Measurements from ENCODE around the gene USP48.

Gene USP48

DNA sequence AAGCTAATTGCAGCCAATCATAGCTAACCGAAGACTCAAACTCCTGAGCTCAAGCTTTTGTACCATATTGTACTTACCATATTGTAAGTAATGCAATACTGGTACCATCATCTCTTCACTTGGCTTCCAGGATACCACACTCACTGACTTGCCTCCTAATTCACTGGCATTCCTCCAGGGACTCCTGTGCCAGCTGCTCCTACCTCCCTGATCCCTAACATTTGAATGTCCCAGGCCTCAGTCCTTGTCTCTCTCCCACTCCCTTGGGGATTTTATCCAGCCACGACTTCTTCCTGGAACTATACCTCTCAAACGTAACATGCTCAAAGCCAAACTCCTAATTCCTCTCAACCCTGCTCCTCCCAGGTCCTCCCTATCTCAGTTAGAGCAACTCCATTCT is 33.8 kb downstream of the USP48 start:
- DNase-seq (ENCODE audit: low read depth) = no peak

DNA sequence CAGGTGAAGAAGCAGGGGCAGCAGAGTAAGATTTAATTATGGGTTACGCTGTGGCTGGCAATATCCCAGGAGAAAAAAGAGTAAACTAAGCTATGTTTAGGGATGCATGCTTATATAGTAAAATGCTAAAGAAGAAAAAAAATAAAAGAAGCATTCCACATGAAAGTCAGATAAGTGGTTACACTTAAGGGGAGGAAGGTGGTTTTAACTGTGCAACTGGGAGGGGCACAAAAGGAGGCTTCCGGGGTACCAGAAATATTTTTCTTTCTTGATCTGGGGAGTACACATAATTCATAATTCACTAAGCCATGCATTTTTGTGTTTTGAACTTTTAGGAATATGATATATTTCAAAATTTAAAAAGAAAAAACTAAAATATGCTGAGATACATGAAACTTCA is 39.5 kb downstream of the USP48 start:
- no peak for DNase-seq (ENCODE audit: low read depth)

DNA sequence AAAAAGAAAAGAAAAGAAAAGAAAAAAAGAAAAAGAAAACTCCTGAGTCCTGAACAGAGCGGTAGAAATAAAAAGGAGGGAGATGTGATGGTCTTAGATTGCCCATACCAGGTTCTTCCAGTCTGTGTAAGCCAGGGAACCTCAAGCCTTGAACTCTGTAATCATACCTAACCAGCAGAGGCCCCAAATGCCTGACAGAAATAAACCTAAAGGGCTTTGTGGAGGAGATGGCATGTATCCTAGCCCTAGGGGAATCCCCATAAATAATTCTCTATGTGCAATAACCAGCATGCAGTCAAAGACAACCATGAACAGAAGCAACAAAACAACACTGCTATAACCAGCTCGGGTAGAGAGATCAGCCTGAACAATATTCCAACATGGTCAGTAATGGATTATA is 40.4 kb downstream of the USP48 start:
- DNase-seq (ENCODE audit: low read depth) = no peak

DNA sequence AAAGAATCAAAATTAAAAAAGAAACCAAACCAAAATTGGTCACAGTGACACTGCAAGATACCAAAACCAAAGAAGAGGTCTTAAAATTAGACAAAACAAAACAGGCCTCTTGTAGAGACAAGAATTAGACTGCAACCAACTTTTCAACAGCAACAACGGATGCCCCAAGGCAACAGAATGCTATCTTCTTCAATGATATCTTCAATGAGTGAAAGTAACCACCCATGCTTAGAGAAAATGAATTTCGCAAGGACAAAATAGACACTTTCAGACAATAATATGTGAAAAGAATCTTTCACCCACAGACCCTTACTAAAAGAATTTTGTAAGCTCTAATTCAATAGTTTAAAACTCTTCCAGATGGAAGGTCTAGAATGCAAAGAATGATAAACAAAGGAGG is 41.7 kb downstream of the USP48 start:
- DNase-seq (ENCODE audit: low read depth) = no peak

DNA sequence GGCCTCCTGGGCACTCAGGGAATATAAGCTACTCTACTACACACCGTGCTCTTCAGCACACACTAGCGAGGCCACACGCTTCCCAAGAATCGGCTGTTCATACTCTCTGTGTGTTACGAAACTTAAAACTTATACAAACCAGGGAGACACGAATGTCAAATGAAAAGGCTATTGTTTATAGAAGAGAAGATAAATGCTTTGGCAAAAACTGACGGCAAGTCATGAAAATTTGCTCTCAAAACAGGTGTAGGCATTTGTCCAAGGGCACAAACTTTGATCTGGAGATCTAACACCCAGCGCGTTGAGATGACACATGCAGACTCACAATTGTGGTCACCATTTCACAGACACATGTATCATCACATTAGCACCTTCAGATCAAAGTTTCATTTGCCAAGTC is 46.1 kb downstream of the USP48 start:
- no peak for DNase-seq (ENCODE audit: low read depth)

DNA sequence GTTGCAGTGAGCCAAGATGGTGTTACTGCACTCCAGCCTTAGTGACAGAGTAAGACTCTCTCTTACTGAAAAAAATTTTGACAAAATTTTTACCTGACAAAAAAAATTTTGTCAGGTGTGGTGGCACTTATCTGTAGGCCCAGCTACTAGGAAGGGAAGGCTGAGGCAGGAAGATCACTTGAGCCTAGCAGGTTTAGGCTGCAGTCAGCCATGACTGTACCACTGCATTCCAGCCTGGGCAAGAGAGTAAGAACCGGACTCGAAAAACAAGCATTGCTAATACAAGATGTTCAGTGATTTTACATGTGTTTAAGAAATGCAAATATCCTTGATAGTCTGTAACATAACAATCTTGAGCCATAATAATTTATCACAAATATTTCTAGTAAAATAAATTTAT is 46.9 kb downstream of the USP48 start:
- no peak for DNase-seq (ENCODE audit: low read depth)

DNA sequence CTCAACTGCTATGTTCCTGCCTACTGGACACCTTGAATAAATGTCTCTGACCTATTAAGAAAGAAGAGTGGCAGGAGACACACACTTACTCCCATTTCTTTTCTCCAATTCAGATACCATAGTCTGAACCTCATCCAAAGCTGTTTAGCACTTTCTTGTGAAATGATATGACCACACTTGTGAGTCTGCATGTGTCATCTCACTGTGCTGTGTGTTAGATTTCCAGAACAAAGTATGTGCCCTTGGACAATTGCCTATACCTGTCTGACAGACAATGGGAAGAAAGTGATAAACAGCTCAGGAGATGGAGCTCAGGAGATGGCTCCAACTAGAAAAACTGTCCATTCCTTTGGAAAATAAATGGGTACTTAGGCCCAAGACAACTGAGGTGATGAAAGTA is 48.4 kb downstream of the USP48 start:
- DNase-seq (ENCODE audit: low read depth) = no peak

DNA sequence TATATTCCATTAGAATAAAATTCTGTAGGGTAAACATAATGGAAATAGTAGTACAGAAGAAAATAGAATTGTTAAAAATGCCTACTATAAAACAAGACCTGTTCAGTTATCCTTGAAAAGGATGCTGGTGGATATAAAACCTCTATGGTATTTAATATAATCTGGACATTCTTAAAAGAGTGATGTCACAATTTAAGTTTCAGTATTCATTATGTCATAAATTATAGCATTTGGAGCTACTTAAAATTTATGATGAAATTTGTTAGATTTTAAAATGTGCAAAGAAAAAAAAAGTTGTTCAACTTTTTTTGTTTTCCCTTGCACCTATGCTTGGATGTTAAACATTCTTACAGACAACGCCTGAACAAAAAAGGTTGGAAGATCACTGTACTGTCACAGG is 50.3 kb downstream of the USP48 start:
- no peak for DNase-seq (ENCODE audit: low read depth)

DNA sequence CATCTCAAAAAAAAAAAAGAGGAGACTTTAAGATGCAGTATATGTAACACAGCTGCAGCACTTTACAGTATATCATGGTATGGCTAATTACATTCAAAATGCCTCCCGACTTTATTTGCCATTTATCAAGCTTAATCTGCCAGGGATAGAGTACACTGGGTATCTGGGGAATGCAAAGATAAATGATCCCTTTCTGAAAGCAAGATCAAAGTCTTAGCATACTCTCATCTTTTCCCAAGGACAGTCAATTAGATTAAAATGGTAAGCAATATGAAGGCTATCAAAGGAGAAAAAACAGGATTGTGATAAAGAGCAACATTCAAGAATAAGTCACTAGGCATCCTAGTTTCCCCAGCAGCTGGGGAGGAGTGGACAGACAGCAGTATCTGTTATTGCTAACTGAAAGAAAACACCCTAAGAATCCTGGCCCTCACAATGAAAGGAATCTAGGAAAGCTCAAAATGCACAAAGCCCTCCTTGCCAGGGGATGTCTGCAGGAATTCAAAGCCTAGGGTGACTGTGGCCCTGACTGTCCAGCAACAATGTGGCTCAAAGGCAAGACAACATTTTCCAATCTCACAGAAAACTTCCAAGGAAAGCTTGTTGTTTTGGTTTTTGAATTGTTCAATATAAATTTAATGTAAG is 57.1 kb downstream of the USP48 start:
- DNase-seq (ENCODE audit: low read depth) = no peak

DNA sequence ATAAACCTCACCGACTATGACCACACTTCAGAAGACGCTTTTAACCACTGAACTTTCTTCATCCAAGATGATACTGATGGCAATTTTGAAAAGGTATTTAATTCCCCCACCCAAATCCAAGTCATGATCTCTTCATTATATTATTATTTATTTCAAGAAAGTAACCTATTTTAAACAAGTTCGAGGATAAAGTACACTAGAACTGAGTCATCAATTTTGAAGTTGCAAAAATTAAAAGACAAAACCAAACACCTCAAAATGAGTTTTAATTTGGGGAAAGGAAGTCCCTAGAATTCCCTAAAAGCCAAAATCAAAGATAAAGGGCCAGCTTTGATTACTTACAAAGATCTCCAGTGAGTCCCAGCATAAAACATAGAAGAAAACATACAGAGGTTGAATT is 58.4 kb downstream of the USP48 start:
- DNase-seq (ENCODE audit: low read depth) = no peak

DNA sequence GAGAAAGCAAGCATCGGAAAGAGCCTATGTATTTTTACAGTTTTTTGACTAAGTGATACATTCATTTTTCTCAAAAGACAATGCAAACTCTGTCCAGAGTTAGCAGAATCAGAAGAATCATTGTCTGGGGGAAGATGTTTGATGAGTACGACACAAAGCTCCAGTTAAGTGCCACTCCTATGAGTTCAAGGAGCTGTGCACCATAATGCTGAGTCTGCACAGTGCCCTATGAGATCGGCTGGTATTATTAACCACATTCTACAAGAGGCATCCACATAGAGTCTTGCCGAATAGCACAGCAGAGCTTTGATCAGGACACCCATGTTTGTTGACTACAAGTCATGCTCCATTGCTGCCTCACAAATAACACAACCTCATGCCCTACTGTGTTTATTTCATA is 58.9 kb downstream of the USP48 start:
- DNase-seq (ENCODE audit: low read depth) = no peak

DNA sequence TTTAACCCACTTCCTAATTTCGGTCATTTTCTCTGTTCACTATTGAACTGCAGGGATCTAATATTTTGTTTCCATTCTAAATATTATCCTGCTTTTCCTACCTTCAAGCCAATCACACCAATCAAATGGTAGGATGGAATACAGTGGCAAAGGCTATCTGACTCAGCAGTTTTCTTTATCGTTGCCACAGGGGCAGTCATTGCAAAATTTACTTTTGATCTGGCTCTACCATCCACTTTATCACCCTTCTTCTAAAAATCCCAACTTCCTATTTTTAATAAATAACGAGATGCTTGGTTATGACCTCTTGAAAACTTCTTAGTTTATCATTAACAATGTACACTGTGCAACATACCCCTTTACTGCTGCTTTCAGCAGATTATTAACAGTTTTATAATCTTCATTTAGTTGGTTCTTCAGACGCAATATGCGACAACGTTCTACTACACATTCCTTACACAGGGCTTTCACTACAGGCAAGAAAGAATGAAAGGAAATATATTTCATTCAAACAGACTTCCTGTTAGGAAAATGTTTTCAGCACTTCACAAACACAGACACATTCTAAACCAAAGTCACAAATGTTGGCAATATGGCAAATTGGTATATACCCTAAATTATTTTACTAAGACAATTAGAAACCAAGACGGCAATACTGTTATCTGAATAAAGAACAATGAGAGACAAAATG is 61.5 kb downstream of the USP48 start:
- DNase-seq (ENCODE audit: low read depth) = no peak

DNA sequence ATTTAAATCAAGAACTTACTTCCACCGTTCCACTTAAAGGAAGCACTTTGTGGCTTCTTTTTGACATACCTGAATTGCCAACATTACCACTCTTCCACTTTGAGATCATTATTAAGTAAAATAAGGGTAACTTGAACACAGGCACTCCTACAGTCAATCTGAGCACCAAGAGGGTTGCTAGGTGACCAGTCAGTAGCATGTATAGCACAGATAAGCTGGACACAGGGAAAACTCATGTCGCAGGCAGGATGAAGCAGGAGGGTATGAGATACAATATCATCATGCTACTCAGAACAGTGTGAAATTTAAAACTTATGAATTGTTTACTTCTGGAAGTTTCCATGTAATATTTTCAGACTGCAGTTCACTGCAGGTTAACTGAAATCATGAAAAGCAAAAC is 66.8 kb downstream of the USP48 start:
- no peak for DNase-seq (ENCODE audit: low read depth)

DNA sequence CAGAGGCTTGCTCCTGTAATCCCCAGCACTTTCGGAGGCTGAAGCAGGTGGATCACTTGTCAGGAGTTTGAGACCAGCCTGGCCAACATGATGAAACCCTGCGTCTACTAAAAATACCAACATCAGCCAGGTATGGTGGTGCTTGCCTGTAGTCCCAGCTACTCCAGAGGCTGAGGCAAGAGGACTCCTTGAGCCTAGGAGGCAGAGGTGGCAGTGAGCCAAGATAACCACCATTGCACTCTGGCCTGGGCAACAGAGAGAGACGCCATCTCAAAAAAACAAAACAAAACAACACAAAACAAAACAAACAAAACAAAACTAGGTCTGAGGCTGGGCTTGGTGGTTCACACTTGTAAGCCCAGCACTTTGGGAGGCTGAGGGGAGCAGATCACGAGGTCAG is 75.1 kb downstream of the USP48 start:
- no peak for DNase-seq (ENCODE audit: low read depth)

DNA sequence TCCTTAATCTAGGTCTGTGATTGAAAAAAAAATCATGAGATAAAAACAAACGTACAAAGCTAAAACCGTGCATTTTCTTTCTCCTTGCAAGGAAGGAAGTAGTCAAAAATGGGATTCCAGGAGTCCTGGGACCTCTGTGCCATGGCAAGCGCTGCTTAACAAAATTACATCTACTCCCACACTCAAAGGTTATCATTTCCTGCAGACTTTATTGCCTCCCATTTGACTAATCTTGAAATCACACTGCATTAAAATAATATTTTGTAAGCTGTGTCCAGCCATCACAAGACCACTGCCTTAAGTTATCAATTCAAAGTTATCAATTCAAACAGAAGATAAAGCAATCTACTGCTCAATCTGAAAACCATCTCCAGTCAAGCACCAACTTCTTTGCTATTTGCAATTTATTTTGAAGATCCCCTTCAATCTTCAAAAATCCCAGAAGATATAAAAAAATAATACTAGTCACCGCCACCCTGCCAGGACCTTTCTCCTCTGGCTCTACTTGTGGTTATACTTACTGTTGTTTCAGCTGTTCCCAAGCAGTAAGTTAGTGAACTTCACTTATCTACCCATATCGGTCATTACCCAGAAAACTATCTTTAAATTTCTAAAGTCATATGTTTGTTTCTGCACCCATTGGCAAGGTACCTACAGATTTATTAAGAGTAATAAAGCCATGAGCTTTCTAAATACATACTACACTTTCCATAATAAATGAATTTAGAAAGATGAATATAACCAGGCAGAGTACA is 75.7 kb downstream of the USP48 start:
- DNase-seq (ENCODE audit: low read depth) = no peak

DNA sequence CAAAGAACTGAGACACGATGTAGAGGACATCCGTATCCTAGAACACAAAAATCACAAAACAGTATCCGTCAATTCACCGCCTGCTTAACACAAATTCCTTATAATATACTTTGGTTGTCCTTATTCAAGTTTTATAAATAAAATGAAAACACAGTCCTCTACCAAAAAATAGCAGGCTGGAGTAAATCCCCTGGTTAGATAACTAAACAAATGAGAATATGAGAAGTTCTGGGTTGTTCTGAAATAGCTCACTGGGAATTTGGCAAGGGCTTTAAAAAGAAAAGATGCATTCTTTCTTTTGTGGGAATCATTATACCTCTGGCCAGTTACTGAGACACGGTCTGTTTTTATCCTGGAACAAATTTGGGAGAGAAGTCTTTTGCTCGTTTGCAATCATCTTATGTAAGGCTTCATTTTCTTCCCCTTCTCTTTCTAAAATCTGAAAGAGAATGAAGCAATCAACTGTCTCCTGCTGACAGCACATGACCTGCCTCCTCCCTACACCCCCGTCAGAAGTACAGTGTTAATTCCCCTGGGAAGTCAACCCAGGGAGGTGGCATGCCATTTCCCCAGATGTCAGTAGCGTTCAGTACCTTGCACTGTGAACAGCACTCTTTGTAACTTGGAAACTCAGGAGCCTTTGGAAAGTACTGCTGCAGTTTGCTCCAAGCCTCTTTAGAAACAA is 76.7 kb downstream of the USP48 start:
- no peak for DNase-seq (ENCODE audit: low read depth)

DNA sequence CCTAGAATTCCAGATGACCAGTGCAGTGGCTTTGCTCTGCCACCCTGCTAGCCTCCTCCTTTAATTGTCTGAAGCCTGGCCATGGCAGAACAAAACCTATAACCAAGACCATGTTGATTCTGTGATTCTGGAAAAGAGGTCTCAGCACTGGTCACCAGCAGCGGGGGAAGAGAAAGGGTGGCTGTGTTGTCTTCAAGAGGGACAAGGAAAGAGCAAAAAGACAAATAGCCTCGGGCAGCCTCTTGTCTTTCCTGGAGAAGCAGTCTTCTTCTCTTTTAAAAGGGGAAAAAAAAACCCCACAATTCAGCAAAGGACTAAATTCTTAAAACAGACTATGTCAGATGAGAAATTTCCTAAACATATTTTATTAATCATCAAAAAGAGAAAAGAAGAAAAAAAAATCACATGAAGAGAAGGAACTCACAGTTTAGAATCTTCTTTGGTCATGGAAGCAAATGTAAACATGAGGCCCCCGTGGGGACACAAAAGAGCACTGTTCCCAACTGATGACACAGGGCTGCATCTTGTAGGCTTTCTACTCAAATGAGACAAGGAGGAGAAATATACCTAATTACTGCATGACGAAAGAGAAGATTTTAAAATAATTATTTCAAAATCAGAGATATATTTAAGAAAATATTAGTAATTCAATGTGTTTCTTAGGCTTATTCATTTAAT is 77.5 kb downstream of the USP48 start:
- DNase-seq (ENCODE audit: low read depth) = no peak

DNA sequence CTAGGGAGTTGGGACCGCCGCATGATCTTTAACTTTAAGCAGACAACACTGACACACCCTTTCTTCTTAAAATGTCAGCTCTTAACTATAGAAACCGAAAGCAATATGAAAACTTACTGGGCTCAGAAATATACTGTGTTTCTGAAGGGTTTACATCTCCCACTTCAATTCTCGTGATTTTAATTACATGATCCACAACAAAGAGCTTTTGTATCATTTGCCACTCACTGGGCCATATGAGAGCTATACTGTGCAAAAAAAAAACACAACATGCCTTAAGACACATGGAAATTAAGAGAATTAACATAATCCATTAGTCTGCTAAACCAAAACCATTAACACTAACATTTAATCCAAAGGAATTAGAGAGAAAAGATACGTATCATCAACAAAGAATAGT is 78.8 kb downstream of the USP48 start:
- DNase-seq (ENCODE audit: low read depth) = no peak

DNA sequence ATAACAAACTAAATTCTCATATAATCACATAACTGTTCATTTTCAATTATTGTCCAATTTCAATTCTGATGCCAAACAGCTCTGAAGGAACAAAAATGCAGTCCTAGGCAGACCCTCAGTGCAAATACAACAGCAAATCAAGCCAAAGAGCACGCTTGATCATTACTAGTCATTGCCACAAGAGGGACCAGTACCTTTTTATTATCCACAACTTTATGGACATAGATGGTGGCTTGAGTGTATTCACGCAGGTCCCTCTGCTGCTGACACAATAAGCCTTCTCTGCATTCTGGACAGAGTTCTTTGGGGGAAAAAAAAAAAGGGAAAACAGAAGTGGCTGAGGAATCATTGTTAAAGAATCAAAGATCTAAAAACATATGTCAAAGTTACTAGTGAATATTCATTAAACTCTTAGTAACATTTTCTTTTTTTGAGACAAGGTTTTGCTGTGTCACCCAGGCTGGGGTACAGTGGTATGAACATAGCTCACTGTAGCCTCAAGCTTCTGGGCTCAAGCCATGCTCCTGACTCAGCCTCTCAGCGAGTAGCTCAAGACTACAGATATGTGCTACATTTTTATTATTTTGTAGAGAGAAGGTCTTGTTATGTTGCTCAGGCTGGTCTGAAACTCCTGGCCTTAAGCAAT is 79.5 kb downstream of the USP48 start:
- no peak for DNase-seq (ENCODE audit: low read depth)

DNA sequence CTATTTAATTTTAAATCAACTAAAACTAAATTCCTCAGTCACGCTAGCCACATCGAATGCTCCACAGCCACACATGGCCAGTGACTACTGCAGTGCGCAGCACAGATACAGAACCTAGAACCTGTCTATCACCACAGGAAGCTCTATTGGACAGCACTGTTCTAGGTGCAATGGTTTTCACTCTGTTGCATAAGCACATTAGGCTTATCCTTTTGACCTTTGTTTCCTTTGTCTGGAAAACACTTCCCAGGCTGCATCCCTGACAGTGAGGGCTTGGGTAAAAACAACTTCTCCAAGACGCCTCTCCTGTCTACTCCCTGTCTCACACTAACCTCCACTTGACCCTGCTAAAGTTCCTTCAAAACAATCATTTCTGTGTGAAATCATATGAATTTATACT is 80.2 kb downstream of the USP48 start:
- DNase-seq (ENCODE audit: low read depth) = no peak

DNA sequence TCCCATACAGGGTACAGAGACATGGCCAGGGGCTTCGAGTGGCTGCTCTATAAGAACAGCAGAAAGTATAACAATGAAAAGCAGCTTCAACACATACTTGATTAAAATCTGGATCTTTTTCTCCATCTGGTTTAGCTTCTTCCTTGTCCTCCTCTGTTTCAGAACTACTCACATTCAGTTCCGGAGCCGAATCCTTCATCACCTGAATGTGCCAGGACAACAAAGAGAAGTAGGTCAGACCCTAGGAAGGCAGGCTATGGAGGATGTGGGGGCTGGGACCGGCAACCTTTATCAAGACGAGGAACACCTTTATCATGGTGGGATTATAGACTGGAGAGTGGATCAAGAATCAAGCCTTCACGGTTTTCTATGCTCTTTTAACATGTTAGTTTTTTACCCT is 81.5 kb downstream of the USP48 start:
- DNase-seq (ENCODE audit: low read depth) = no peak

DNA sequence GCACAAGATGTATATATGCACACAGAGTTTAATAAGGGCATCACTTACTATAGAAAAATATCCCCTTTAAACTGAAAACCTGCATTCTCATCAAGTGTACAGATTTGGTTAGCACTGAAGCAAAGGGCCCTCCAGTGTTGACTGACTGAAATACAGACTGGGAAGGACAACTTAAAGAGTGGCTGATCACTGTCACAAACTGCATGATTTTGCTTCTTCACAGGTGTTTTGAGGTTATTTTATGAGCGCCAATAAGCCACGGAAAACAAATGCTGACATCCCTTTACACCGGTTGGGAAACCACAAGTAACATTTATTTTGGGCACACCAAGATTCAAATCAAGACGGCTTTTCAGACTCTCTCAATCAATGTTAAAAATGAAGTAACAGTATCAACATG is 82.9 kb downstream of the USP48 start:
- no peak for DNase-seq (ENCODE audit: low read depth)
